Loucy (cell line): Measurements from ENCODE around the gene KLRK1.

Experiments
- H2AFZ ChIP-seq: fragments of 200-600 bp; sonication (generic); 2 replicates; pipeline ENCODE4 v1.6.0; 2016; ENCODE audit warnings: antibody characterized with exemption, mild to moderate bottlenecking, low read length, moderate library complexity
- H3F3A ChIP-seq: fragments of 200-600 bp; 2 replicates; pipeline ENCODE4 v1.6.0; 2016; ENCODE audit warnings: antibody characterized with exemption, low read depth, mild to moderate bottlenecking
- H3K27me3 ChIP-seq: fragments of 200-600 bp; sonication (generic); 2 replicates; pipeline ENCODE4 v1.6.1; 2014; ENCODE audit warnings: low read length, mild to moderate bottlenecking; ENCODE audit not compliant: insufficient read depth, poor library complexity, severe bottlenecking
- H3K36me3 ChIP-seq: fragments of 200-600 bp; sonication (generic); 2 replicates; pipeline ENCODE4 v1.6.1; 2016; ENCODE audit warnings: low read length; ENCODE audit not compliant: insufficient read depth
- H3K4me1 ChIP-seq: fragments of 200-600 bp; sonication (generic); 2 replicates; pipeline ENCODE4 v1.5.1; 2014; ENCODE audit warnings: low read length, mild to moderate bottlenecking; ENCODE audit not compliant: insufficient read depth, poor library complexity, severe bottlenecking
- H3K4me2 ChIP-seq: fragments of 200-600 bp; sonication (generic); 2 replicates; pipeline ENCODE4 v1.6.0; 2014; ENCODE audit warnings: antibody characterized with exemption, low read length, low read depth, mild to moderate bottlenecking; ENCODE audit not compliant: poor library complexity, severe bottlenecking
- H3K4me3 ChIP-seq: fragments of 200-600 bp; sonication (generic); 2 replicates; pipeline ENCODE4 v1.5.1; 2014; ENCODE audit warnings: low read length, mild to moderate bottlenecking, mixed read lengths; ENCODE audit not compliant: poor library complexity, severe bottlenecking
- H3K79me2 ChIP-seq: fragments of 200-600 bp; sonication (generic); 2 replicates; pipeline ENCODE4 v1.6.1; 2014; ENCODE audit warnings: low read length; ENCODE audit not compliant: insufficient read depth
- H3K9ac ChIP-seq: fragments of 200-600 bp; sonication (generic); 2 replicates; pipeline ENCODE4 v1.6.0; 2014; ENCODE audit warnings: mild to moderate bottlenecking, low read depth, low read length, moderate library complexity; ENCODE audit not compliant: poor library complexity, severe bottlenecking
- H3K9me2 ChIP-seq: fragments of 200-600 bp; sonication (generic); replicated peaks from 2 replicates; pipeline ENCODE4 v1.6.1; 2016; ENCODE audit warnings: low read depth, low read length, mixed read lengths
- H3K9me3 ChIP-seq: fragments of 200-600 bp; sonication (generic); 2 replicates; pipeline ENCODE4 v1.6.1; 2014; ENCODE audit warnings: mild to moderate bottlenecking, antibody characterized with exemption, low read length, low read depth; ENCODE audit not compliant: insufficient read depth
- H4K20me1 ChIP-seq: fragments of 200-600 bp; sonication (generic); 2 replicates; pipeline ENCODE4 v1.6.0; 2014; ENCODE audit warnings: antibody characterized with exemption, low read length, mild to moderate bottlenecking; ENCODE audit not compliant: insufficient read depth, poor library complexity, severe bottlenecking
- CTCF ChIP-seq: fragments of 200-600 bp; sonication (generic); conservative IDR thresholded peaks from 2 replicates; pipeline ENCODE4 v1.5.1; 2014; ENCODE audit warnings: mild to moderate bottlenecking, antibody characterized with exemption, low read length
- EZH2phosphoT487 ChIP-seq: fragments of 200-600 bp; IDR thresholded peaks from 2 replicates; pipeline ENCODE4 v1.6.1; 2018; ENCODE audit warnings: antibody characterized with exemption, mild to moderate bottlenecking, moderate library complexity, borderline replicate concordance

The KLRK1 gene

GRCh38 chr12:10361622-10362021 is 28.2 kb downstream of the KLRK1 start:
- H3K4me3 ChIP-seq = peak overlapping the region; percentile 43
- peaks cover 55% of the 10 kb centered on the region for H3K4me1 ChIP-seq
- no peaks in the 10 kb centered on the region for H4K20me1 ChIP-seq
- peak overlapping the region; percentile 73 for H3K4me2 ChIP-seq
- peak overlapping the region; percentile 89 for H3K9ac ChIP-seq
- no peaks in the 10 kb centered on the region for H3K36me3 ChIP-seq
- no peak for TF ChIP-seq EZH2phosphoT487
- no peak for TF ChIP-seq CTCF
- no peaks in the 10 kb centered on the region for H3K9me2 ChIP-seq
- H3F3A ChIP-seq = no peaks in the 10 kb centered on the region
- no peaks in the 10 kb centered on the region for H3K9me3 ChIP-seq
- no peaks in the 10 kb centered on the region for H3K79me2 ChIP-seq
- H3K27me3 ChIP-seq = no peaks in the 10 kb centered on the region
- H2AFZ ChIP-seq = no peak overlapping the region

- Histone ChIP-seq H3K36me3 (no peaks in the 10 kb centered on the region), H3K4me1 (peaks cover 50% of the 10 kb centered on the region), H2AFZ (peak overlapping the region; percentile 27; the same call in 1 of the 2 replicates), H3K27me3 (no peaks in the 10 kb centered on the region), H3F3A (no peaks in the 10 kb centered on the region), H3K9me2 (no peaks in the 10 kb centered on the region), H3K9me3 (no peaks in the 10 kb centered on the region), H3K9ac (peak overlapping the region; percentile 89), H3K79me2 (no peaks in the 10 kb centered on the region), H3K4me3 (peak overlapping the region; percentile 46), H3K4me2 (peak overlapping the region; percentile 73), H4K20me1 (no peaks in the 10 kb centered on the region)
- no peak for TF ChIP-seq EZH2phosphoT487
- TF ChIP-seq CTCF = no peak
Observed at GRCh38 chr12:10361084-10361483, 28.8 kb downstream of the KLRK1 start.

DNA sequence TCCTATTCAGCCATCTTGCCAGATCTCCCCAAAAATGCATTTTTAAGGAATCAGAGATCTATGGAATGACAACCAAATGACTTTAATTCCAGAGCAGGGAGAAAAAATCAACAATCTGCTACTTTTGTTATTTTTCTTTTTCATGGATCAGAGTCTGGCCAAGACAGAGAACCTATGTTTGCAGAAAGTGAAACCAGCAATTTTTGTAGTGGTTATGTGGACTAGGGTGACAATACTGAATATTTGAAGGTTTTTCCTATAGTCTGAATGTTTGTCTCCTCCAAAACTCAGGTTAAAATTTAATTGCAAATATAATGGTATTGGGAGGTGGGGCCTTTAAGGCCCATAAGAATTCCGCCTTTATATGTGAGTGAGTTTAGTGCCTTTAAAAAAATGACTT is 30.9 kb downstream of the KLRK1 start:
- TF ChIP-seq EZH2phosphoT487 (no peak), CTCF (no peak)
- Histone ChIP-seq H4K20me1 (no peaks in the 10 kb centered on the region), H3K4me3 (peak overlapping the region; percentile 28), H3K4me2 (peak overlapping the region; percentile 38), H3K27me3 (no peaks in the 10 kb centered on the region), H3K9me2 (no peaks in the 10 kb centered on the region), H3K9me3 (no peaks in the 10 kb centered on the region), H3K79me2 (no peaks in the 10 kb centered on the region), H3F3A (no peaks in the 10 kb centered on the region), H3K36me3 (no peaks in the 10 kb centered on the region), H3K4me1 (peaks cover 43% of the 10 kb centered on the region), H3K9ac (peak overlapping the region; percentile 50), H2AFZ (0 out of 2 replicates have a peak overlapping the region, but pooled peaks have one; percentile 45)
